ENCODE data around the gene HOPX. TPM values are rescaled to one million over a fixed set of nuclear protein-coding genes. Genes with fewer than 3 reads are reported as not detected.

The HOPX gene
- total and polyA plus RNA-seq, 2 of the 8 experiments (the other 6 are each of a cell fraction or from before 2014, with no cell fraction given): not detected

DNA sequence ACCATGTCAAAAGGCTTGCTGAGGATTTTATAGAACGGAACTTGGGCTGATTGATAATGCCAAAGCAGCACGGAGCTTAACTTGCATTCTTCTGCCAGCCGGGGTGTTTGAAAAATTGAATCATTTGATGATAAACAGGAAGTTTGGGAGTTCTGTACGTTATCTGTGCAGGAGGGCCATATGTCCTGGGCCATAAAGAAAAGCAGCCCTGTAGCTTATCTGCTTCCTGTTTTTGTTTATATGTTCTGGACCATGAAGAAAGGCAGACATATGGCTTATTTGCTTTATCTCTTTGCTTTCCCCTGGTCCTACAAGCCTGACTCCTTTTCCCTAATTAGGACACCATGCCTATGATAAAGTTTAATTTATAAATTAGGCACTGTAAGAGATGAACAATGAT lies 62.4 kb downstream of the HOPX start:
- Histone ChIP-seq H4K91ac (replicated peaks; ENCODE audit: insufficient read length, low read length) (no peak overlapping the region), H3K4me2 (ENCODE audit: insufficient read depth in 1 of 2, low read depth in 2 of 2, low read length in 2 of 2) (no peak overlapping the region)
- no peak for TF ChIP-seq RNF2 (IDR thresholded peaks at IDR 0.05; ENCODE audit: borderline replicate concordance, low read depth, low read length, missing control alignments, poor library complexity, severe bottlenecking)
- no peak for TF ChIP-seq EP300 (IDR thresholded peaks at IDR 0.05; ENCODE audit: borderline replicate concordance in 1 of 2, low read depth in 2 of 2, low read length in 2 of 2)
- TF ChIP-seq SP1 (IDR thresholded peaks at IDR 0.05; ENCODE audit: low read depth, low read length): no peak
- TF ChIP-seq, protein P1, sequence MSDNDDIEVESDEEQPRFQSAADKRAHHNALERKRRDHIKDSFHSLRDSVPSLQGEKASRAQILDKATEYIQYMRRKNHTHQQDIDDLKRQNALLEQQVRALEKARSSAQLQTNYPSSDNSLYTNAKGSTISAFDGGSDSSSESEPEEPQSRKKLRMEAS (IDR thresholded peaks at IDR 0.05): no peak
- no peak for TF ChIP-seq CHD1 (IDR thresholded peaks at IDR 0.05; ENCODE audit: low read depth, low read length)
- TF ChIP-seq MAFK (IDR thresholded peaks at IDR 0.05; ENCODE audit: low read depth, low read length): no peak

More for the DNA sequence above, 62.4 kb downstream of the HOPX start:
- Histone ChIP-seq H4K8ac (ENCODE audit: extremely low read depth, insufficient read depth, low read length) (no peak overlapping the region), H2BK5ac (ENCODE audit: low read depth, low read length) (no peak overlapping the region), H3K23ac (ENCODE audit: insufficient read length) (no peak overlapping the region), H4K5ac (ENCODE audit: insufficient read length, low read depth, low read length) (no peak overlapping the region), H3K4ac (replicated peaks; ENCODE audit: insufficient read length, low read depth, low read length) (no peak overlapping the region), H3K18ac (ENCODE audit: extremely low read depth, low read length) (no peak overlapping the region), H3K14ac (ENCODE audit: insufficient read length) (no peak overlapping the region), H2AK5ac (ENCODE audit: low read depth, low read length) (no peak overlapping the region), H3K56ac (replicated peaks; ENCODE audit: insufficient read length, low read depth, low read length) (no peak overlapping the region), H3K27me3 (replicated peaks in 1 of 4; ENCODE audit: control insufficient read depth in 3 of 4, extremely low read depth in 1 of 4, insufficient read depth in 3 of 4, low read length in 3 of 4) (no peaks in the 10 kb centered on the region), H3K4me3 (ENCODE audit: extremely low read depth in 1 of 4, insufficient read depth in 2 of 4, low read depth in 3 of 4, low read length in 4 of 4) (no peak overlapping the region), H3K4me1 (replicated peaks in 1 of 4; ENCODE audit: control insufficient read depth in 3 of 4, insufficient read depth in 4 of 4, low read length in 3 of 4) (peaks cover 0 to 4% (median 0%) of the 10 kb centered on the region in 4 experiments; a peak in 1 of 7 replicates), H3K79me1 (ENCODE audit: low read depth, low read length) (no peaks in the 10 kb centered on the region), H3K79me2 (ENCODE audit: control insufficient read depth in 1 of 2, insufficient read depth in 2 of 2, low read length in 2 of 2) (no peaks in the 10 kb centered on the region), H2BK20ac (ENCODE audit: low read length) (no peak overlapping the region), H3K27ac (ENCODE audit: low read depth, low read length) (no peak overlapping the region), H3K9ac (replicated peaks in 1 of 4; ENCODE audit: extremely low read depth in 1 of 4, low read depth in 3 of 4, low read length in 3 of 4) (no peak overlapping the region), H2BK12ac (ENCODE audit: low read depth, low read length) (no peak overlapping the region), H3K23me2 (ENCODE audit: low read depth, low read length) (no peaks in the 10 kb centered on the region), H2BK120ac (replicated peaks; ENCODE audit: low read depth, low read length) (no peak overlapping the region), H2BK15ac (ENCODE audit: low read length) (no peak overlapping the region), H2AFZ (ENCODE audit: low read length) (no peak overlapping the region), H3K36me3 (ENCODE audit: control insufficient read depth in 2 of 4, insufficient read depth in 4 of 4, low read length in 3 of 4) (no peaks in the 10 kb centered on the region), H4K20me1 (replicated peaks in 1 of 2; ENCODE audit: control insufficient read depth in 1 of 2, insufficient read depth in 2 of 2, low read length in 2 of 2) (no peaks in the 10 kb centered on the region), H3K9me3 (ENCODE audit: insufficient read depth in 2 of 2, low read depth in 1 of 2, low read length in 1 of 2) (peaks cover 3 to 7% of the 10 kb centered on the region in 2 experiments; a peak in 2 of 4 replicates)
- ChIA-PET POLR2A (ENCODE audit: partially characterized antibody) (interaction anchor here (0.6 kb wide), 1 partner anchor 89 kb away, joined by 3 read pairs; a partner anchor contains a TSS), CTCF (ENCODE audit: partially characterized antibody) (interaction anchor here (0.8 to 1.5 kb wide), 2 partner anchors 14 to 74 kb away, joined by 3 read pairs; no protein-coding TSS in a partner anchor)
- DNase-seq (ENCODE audit: low read depth in 1 of 2, low spot score in 2 of 2): no peak
- WGBS, 2 experiments (ENCODE audit: extremely low coverage in 1 of 2, insufficient coverage in 1 of 2, insufficient read length in 1 of 2, insufficient replicate concordance in 2 of 2, low coverage in 1 of 2, low lambda C conversion rate in 2 of 2, missing lambda C conversion rate in 1 of 2): 94% methylated on average over 4 of the region's 4 CpGs; no CpG with 5 or more reads in 1 of the 2 experiments
- FAIRE-seq: no peak

Measured in H1 (cell line).